GM19455 (cell line): ENCODE data around the gene NFE2L1.
A peak's percentile ranks its signal among the peaks of the same experiment; 100 is the strongest.
"Not testable (repeated sequence)": the region's sequence is repeated elsewhere in the genome, so short reads cannot be mapped to it uniquely, and the experiment has no call there.

Experiments
- ATAC-seq: cut with Tn5 transposase; IDR thresholded peaks from one replicate; pipeline ENCODE4 v1.9.1; 2021; ENCODE audit not compliant: unreplicated experiment

The NFE2L1 gene

GRCh38 chr17:48067245-48067644 is 19.1 kb downstream of the NFE2L1 start:
- no peak for ATAC-seq

- ATAC-seq: not testable (repeated sequence)
Observed at GRCh38 chr17:48067808-48068207, 19.6 kb downstream of the NFE2L1 start.

- ATAC-seq: no peak
Observed at GRCh38 chr17:48068491-48068961, 20.4 kb downstream of the NFE2L1 start.

GRCh38 chr17:48070195-48070594 is 22.0 kb downstream of the NFE2L1 start:
- ATAC-seq: no peak

GRCh38 chr17:48071654-48072053 is 23.5 kb downstream of the NFE2L1 start:
- no peak for ATAC-seq

GRCh38 chr17:48072811-48073210 is 24.7 kb downstream of the NFE2L1 start:
- not testable (repeated sequence) for ATAC-seq

- ATAC-seq: not testable (repeated sequence)
Observed at GRCh38 chr17:48073566-48074094, 25.5 kb downstream of the NFE2L1 start.

- ATAC-seq: no peak
Observed at GRCh38 chr17:48074322-48075081, 26.3 kb downstream of the NFE2L1 start.

GRCh38 chr17:48077152-48077551 is 29.0 kb downstream of the NFE2L1 start:
- not testable (repeated sequence) for ATAC-seq

GRCh38 chr17:48081858-48082257 is 33.7 kb downstream of the NFE2L1 start:
- ATAC-seq: no peak

GRCh38 chr17:48084932-48085331 is 36.8 kb downstream of the NFE2L1 start:
- no peak for ATAC-seq

- ATAC-seq: no peak
Observed at GRCh38 chr17:48093341-48094045, 45.3 kb downstream of the NFE2L1 start.

GRCh38 chr17:48095611-48096010 is 47.5 kb downstream of the NFE2L1 start:
- ATAC-seq: no peak

GRCh38 chr17:48100160-48100559 is 52.0 kb downstream of the NFE2L1 start:
- ATAC-seq: no peak

- peak; percentile 5 for ATAC-seq
Observed at GRCh38 chr17:48100591-48101011, 52.4 kb downstream of the NFE2L1 start.

GRCh38 chr17:48101012-48101720 is 53.0 kb downstream of the NFE2L1 start, which contains the start of gene CBX1:
CBX1 (minus strand) TSS chr17:48101478; CDS start chr17:48077004, 24,474 bp downstream.
- peak; percentile 91 for ATAC-seq

- ATAC-seq: no peak
Observed at GRCh38 chr17:48102043-48102750, 54.0 kb downstream of the NFE2L1 start.

GRCh38 chr17:48102798-48103715 is 54.9 kb downstream of the NFE2L1 start:
- ATAC-seq: no peak

- ATAC-seq: no peak
Observed at GRCh38 chr17:48104440-48104839, 56.3 kb downstream of the NFE2L1 start.

GRCh38 chr17:48106802-48107136 is 58.6 kb downstream of the NFE2L1 start:
- ATAC-seq: no peak
